Measurements from ENCODE around the gene BRCA1. TPM values are rescaled to one million over a fixed set of nuclear protein-coding genes. Genes with fewer than 3 reads are reported as not detected.

Gene BRCA1
- total RNA-seq, 1 donor from 2014 or later = 9.7 TPM

DNA sequence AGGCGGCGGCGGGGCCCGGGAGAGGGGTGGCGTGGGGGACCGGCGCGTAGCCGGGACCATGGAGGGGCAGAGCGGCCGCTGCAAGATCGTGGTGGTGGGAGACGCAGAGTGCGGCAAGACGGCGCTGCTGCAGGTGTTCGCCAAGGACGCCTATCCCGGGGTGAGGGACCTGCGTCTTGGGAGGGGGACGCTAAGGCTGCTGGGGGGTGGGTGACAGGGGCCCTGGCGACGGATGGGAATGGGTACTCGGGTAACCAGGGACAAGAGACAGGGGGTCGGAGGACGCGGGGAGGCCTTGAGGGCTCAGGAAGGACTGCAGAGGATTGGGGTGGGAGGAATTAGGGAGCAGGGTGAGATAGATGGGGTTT is 99.9 kb downstream of the BRCA1 start:
- DNase-seq (ENCODE audit: low spot score) = no peak

DNA sequence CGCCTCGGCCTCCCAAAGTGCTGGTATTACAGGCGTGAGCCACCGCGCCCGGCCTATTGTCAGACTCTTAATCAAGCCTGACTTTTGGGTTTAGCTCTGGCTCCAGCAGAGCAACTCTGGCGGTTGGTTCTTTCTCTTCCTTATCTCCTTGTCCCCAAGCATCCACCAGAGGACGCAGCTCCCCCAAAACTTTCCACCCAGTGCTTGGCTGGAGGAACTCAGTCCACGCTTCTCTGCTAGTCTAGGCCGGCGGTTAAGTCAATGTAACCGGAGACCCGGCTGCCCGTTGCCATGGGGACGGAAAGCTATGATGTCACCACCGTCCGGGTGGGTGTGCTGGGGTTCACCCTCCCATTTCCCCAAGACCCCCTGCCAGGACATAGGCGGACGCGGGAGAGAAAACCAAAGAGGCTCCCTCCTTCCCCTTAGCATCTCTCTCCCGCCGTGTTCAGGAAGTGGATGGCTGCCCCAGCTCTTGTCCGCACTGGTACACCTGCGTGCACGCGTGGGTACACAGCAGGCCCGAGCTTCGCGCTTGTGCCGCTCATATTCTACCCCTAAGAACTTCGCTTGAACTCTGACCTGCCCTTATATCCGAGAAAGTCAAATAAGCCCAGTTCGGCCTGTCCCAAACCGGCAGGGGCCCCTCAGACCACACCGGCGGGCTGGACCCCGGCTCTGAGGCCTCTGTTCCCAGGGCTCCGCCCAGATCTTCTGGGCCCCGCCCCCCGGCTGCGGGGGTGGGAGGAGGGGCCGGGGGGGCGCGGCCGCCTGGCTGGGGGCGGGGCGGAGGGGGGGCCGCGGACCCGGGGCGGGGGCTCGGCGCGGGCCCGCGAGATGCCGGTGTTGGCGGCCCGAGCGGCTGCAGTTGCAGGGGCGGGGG is 100.5 kb downstream of the BRCA1 start, which contains the start of gene RND2:
Gene RND2 (plus strand): TSS at position 825 of the 883 bp plus-strand sequence. CDS start 117 bp downstream, outside the sequence.
- DNase-seq (ENCODE audit: low spot score) = peak; percentile 94

DNA sequence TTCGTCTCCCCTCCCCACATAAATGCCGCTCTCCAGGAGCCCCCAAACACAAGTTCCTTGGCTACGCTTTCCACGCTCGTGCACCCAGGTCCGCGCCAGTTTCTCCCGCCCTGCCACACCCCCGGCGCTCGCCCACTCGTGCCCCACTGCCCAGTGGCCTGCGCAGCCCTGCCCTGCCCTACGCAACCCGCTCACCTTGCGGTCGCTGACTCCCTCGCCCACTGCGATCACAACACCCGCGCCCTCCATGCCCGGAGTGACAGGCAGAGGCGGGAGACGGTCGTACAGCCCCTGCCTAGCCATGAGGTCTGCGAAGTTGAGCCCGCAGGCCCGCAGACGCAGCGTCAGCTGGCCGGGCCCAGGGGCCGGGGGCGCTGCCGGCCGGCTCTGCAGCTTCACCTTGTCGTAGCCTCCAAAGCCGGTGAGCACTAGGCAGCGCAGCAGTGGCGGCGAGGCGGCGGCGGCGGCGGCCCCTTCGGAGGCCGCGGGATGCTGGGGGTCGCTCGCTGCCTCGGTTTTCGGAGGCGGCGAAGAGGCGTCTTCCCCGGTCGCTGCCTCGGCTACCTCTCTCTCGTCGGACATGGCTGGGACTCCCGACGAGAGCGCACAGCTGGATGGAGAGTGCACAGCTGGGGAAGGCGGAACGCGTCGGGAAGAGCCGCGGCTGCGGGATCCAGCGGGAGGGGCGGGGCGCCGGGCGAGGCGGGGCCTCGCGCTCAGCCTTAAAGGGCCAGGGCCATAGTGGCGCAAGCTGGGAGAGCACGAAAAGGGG is 103.2 kb downstream of the BRCA1 start, which contains the start of gene VAT1:
Gene VAT1 (minus strand): TSS at position 645 of the 772 bp plus-strand sequence. CDS start 63 bp downstream, at position 582.
- peak; percentile 84 for DNase-seq (ENCODE audit: low spot score)

DNA sequence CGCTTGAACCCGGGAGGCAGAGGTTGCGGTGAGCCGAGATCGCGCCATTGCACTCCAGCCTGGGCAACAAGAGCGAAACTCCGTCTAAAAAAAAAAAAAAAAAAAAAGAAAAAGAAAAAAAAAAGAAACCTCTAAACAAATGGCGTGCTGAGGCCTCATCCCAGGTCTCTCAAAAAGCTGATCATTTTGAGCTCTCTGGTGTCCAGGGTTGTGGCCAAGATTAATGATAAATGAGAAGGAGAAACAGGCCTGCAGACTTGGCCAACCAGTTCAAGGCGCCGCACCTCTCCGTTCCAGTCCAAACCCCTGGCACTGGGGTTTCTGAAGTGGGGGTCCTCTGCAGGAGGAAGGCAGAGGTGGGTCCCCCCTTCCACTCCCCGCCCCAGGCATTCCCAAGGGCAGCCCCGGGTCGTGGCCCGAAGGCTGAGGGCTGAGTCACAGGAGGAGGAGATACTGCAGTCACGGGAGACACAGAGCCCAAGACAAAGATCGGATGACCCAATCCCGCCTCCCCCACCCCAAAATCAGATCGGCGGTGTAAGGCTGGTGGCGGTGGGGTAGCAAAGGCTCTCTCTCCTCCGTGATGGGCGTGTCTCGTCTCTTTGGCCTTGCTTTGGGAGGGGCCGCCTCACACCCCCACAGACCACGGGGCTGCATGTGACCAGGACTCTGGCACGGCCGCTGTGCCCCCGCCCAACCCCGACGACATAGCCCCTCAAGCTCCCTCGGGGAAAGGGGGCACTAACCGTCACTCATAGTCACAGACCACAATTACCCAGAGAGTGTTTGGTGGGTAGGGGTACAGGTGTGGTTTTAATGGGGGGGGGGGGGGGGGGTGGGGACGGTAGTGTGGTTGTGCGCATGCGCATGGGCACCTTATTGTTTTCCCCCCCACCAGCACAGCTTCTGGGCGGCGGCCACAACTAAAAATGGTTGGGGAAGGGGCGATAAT is 104.1 kb downstream of the BRCA1 start:
- peak; percentile 81 for DNase-seq (ENCODE audit: low spot score)

DNA sequence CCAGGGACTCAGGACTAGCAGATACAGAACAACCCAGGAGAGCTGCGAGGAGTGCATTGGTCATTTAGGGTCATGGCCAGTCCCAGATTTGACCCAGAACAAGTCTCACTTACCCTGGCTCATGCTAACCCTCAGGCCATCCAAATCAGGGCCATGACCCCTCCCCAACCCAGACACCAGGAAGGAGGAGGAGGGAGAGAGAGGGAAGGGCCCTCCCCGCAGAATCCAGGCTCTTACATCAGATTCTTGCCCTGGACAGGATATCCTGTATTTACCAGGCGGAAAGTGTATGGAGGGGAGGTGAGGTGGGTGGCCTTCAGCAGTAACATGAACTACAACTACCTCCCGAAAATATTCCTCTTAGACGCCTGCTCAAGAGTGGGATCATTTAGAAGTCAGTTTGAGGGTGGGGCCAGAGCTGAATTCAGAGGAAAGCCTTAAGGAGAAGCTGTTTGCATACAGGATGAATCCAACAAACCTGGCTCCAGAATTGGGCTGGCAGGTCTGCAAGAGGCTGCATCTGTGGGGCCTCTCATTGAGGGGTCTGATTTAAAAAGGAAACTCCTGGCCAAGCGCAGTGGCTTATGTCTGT is 105.0 kb downstream of the BRCA1 start:
- no peak for DNase-seq (ENCODE audit: low spot score)

DNA sequence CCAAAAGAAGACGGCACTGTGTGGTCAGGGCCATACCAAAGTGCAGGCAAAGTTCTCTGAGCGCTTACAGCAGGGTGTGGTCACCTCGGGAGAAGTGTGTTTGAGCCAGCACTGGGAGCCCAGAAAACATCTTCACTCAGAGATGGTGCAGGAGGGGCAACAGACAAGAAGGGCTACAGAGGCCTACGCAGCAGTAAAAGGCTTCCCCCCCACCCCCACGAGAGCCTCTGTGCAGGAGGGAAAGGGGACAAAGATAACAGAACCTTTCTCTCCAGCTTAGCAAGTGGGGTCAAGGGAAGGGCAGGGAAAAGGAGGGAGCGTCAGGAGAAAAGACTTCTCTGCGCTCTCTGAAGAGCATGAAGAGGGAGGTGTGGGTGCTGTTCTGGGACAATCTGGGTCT is 105.7 kb downstream of the BRCA1 start:
- no peak for DNase-seq (ENCODE audit: low spot score)

DNA sequence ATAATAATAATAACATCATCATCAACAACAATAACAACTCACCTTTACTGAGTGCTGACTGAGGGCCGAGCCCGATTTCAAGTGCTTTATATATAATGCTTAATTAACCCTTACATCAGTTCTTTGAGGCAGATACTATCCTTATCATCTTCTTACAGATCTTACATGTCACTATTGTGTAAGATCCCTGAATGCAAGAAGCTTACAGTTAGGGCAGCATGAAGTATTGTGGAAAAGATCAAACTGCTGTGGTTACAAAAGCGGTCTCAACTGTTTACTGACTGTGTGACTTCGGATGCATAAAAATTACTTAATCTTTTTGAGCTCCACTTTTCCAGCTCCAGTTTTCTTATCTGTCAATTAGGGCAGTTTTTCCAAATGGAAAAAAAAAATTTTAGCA is 106.2 kb downstream of the BRCA1 start:
- no peak for DNase-seq (ENCODE audit: low spot score)

DNA sequence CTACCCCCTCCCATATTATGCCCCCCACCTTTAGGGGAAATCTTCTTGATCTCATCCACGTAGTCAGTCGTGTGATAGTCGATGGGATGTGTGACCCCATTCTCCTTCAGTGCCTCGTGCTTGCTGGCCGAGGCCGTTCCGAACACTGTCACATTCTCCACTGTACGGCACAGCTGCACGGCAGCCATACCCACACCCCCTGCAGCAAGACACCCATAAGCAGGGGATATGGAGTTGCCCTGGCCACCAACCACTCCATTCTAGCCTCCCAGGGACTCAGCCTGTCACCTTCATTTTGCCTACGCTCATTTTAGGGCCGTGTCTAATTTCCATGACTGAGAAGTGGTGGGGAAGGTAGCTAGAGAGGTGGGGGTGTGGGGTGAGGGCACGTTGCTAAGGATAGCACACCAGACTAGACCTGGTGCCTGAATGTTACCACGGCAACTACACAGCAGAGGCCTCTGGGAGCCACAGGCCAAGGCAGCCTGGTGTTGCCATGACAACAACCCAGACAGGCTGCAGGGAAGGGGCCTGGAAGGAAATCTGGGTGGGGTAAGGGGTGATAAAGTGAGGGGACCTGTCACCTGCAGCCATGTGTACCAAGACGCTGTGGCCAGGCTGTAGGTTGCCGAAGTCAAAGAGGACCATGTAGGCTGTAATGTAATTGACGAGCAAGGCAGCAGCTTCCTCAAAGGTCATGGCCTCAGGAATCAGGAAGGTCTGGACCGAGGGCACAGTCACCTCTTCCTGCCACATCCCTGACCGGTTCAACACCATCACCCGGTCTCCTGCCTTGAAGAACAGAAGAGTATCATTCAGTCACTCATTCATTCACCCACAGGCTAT is 106.9 kb downstream of the BRCA1 start:
- no peak for DNase-seq (ENCODE audit: low spot score)

DNA sequence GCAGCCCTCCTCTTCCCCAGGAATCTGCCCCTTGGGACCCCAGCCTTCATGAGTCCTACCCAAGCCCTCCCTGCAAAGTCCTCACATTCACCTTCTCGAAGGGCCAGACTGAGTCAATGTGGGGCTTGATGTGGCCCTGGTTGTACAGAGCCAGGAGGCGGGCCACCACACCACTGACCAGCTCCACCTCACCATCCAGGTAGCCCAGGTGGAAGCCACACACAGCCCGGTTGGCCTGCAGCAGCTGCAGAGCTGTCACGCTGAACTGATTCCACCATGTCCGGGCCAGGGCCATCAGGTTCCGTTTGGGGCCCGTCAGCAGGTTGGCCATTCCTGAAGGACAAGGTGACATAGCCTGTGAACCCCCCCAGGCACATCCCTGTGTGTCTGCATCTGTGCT is 108.9 kb downstream of the BRCA1 start:
- no peak for DNase-seq (ENCODE audit: low spot score)

DNA sequence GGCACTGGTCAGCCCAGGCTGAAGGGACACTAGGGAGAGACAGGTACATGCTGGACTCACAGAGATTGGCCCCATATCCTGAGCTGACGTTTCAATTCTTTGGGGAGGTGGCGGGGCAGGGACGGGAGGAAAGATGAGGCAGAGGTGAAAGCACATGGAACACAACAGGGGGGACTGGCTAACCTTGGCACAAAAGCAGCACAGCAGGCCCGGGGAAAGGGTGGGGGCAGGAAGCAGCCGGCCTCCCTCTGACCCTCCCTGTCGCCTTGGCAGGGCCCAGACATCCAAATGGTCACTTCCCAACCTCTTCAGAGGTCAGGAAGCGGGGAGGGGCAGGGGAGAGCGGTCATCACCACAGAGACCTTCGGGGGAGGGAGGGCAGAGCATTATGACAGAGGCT is 109.6 kb downstream of the BRCA1 start:
- DNase-seq (ENCODE audit: low spot score) = no peak

DNA sequence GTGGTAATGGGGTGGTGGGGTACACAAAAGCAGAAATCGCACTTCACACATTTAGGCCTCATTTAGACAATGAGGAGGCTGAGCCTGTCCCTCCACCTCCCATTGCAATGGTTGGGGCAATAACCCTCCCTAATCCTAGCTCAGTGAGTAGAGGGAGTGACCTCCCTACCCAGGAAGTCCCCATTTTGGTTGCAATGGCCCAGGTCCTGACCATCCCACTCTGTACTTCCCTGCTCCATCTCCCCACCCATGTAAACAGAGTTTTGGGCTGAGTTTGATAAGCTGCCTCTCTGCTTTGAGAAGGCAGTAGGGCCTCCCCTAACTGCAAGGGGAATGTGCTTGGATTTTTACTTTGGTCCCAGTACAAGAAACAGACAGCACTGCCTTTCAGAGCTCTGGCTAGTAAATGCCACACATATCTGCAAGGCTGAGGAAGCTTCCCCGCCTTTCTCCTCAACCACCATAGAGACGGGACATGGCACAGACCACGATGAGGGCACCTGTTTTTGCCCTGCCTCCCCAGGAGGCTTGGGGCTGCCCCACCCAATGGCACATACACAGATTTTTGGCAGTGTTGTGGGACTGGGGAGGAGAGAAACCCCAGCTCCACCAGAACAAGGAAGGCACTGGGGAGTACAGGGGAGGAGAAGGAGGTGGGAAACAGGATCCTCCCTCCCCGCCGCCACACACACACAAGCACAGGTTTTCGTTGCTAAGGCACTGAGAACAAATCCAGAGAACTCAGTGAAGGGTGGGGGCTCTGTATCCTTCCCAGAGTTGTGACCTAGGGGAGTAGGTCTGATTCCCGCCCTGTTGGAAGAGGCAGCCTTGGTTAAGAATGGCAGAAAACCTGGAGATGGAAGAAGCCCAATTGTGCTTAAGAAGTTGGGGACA is 110.3 kb downstream of the BRCA1 start:
- no peak for DNase-seq (ENCODE audit: low spot score)

DNA sequence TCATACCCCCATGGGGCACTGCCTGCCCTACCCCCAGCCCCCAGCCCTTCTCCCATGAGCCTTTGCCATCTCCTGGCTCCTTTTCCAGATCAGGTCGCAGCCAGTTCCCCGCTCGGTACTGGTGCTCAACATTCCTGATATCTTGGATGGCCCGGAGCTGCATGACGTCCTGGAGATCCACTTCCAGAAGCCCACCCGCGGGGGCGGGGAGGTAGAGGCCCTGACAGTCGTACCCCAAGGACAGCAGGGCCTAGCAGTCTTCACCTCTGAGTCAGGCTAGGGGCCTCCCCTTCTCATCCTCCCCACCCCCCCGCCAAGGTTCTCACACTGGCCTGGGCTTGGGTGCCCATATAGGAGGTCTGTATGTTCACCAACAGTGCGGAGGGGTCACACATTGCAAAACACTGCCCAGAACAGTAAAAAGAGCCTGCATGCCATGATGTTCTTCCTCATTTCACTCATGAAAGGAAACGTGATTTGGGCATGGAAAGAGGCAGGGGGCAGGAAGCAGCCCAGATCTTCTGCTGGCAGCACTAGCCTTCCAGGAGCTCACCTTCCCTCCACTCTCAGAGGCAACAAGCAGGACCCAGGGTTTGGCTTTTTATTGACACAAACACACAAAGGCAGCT is 111.0 kb downstream of the BRCA1 start:
- no peak for DNase-seq (ENCODE audit: low spot score)

DNA sequence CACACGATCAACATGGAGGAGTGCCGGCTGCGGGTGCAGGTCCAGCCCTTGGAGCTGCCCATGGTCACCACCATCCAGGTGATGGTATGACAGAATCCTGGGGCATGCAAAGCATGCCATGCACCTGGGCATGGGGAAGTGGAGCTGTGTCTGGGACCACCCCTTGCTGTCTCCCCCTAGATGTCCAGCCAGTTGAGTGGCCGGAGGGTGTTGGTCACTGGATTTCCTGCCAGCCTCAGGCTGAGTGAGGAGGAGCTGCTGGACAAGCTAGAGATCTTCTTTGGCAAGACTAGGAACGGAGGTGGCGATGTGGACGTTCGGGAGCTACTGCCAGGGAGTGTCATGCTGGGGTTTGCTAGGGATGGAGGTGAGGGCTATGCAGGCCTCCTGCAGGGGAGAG is 111.9 kb downstream of the BRCA1 start:
- DNase-seq (ENCODE audit: low spot score) = no peak

DNA sequence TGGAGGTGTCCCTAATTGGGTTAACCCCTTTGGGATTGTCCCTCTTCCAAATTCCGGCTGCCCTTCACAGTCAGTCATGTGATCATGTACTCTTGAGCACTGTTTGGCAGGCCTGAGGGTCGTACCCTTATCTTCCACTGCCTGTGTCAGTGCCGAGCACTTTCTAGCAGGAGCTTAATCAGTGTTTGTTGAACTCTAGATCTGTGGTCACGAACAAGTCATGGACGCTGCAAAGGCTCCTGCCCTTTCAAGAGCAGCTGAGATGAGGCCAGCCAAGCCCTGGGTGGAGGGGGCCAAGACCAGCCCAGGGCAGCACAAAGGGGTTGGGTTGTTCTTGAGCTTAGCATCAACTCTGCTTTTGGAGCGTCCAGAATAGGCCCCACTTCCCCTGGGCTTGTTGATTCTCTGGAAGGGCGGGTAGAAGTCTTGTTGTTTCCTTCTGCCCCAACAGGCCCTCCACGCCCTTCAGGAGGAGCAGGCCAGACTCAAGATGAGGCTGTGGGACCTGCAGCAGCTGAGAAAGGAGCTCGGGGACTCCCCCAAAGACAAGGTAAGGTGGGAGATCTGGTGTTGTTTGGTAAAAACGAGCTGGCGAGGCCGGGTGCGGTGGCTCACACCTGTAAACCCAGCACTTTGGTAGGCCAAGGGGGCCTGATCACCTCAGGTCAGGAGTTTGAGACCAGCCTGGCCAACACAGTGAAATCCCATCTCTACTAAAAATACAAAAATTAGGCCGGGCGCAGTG is 113.3 kb downstream of the BRCA1 start:
- no peak for DNase-seq (ENCODE audit: low spot score)

DNA sequence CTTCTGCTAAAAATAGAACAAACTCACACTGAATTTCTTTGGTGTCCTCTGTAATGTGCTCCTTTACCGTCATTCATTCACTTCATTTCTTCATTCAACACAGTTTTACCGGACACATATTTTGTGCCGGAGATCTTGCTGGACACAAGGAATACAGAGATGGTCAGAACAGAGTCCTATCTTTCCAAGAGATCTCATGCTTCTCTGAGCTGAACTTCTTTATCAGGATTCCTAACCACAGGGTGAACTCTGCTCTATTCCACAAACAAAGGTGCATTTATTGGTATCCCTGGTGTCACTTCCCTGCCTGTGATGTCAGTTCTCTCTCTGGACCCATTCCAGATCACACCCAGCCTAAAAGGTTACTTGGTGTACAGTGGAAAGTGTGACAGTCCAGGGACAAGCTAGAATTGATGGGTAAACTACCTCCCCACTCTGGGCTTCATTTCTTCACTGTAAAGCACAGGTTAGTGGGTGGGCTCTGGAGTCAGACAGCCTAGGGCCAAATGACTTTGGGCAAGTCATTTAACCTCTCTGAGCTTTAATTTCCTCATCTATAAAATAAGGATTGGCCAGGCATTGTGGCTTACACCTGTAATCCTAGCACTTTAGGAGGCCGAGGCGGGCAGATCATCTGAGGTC is 114.4 kb downstream of the BRCA1 start:
- DNase-seq (ENCODE audit: low spot score) = no peak

DNA sequence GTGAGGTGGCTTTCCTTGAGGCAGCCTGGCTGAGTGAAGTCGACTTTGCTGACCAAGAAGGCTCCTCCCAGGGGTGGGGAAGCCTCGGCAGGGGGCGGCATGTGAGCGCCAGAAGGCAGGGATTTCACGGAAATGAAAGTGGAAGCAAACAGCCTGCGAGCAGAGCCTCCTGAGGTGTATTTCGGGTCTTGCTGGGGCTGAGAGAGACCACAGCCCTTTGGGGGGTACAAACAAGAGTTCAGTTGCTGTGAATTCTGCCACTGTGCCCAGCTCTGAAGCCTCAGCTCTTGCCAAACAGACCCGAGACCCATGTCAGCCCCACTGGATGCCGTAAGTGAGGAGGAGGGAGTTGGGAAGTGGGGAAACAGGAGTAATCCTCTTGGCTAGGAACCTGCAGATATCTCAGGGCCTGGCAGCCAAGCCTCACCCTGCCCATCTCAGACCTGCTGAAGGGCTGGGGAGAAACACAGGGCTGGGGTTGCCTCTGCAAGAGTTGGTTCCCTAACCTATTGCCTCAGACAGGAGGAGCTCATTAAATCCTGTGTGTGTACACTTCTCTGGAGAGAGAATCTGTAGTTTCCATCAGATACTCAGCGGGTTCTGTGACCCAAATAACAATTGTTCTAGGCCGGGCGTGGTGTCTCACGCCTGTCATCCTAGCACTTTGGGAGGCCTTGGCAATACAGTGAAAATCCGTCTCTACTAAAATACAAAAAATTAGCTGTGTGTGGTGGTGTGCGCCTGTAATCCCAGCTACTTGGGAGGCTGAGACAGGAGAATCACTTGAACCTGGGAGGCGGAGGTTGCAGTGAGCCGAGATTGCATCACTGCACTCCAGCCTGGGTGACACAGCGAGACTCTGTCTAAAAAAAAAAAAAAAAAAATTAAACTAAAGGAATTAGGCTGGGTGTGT is 118.3 kb downstream of the BRCA1 start, which contains the start of gene IFI35:
Gene IFI35 (plus strand): TSS at position 146 of the 913 bp plus-strand sequence. CDS start 164 bp downstream, at position 310.
- peak; percentile 90 for DNase-seq (ENCODE audit: low spot score)
